H1 (cell line): ENCODE measurements around the gene SLC7A6OS. TPM values are rescaled to one million over a fixed set of nuclear protein-coding genes. Genes with fewer than 3 reads are reported as not detected.

ENCODE experiments used
- CHD2 ChIP-seq: IDR thresholded peaks from 2 replicates; pipeline ENCODE4 v1.6.1; 2012; ENCODE audit warnings: low read length, improper control_type of control experiment
- CREB1 ChIP-seq: IDR thresholded peaks from 2 replicates; pipeline ENCODE4 v1.6.1; 2012; ENCODE audit warnings: inconsistent platforms
- SAP30 ChIP-seq: fragments of 300-600 bp; sonication (generic); IDR thresholded peaks from 2 replicates; pipeline ENCODE4 v1.7.1; 2012; ENCODE audit warnings: low read length, moderate library complexity, mild to moderate bottlenecking, inconsistent platforms; ENCODE audit not compliant: insufficient read depth, insufficient replicate concordance
- SRF ChIP-seq: IDR thresholded peaks from 2 replicates; pipeline ENCODE4 v1.6.1; 2011; ENCODE audit warnings: mild to moderate bottlenecking, low read depth, low read length, moderate library complexity
- polyA plus RNA-seq, 7 experiments: library from polyadenylated mRNA; depleted of rRNA in 3 of 7; stranded (reverse) in 5 of 7; unstranded in 2 of 7; fragments of >200 nt in 5 of 7; fragments of 200-250 nt in 2 of 7; gene quantifications; 1 replicate in 5 of 7; 2 replicates in 1 of 7; 4 replicates in 1 of 7; pipeline versions ENCODE4 v1.2.1 to v1.2.3, GENCODE V29; 2011 to 2013; ENCODE audit warnings: missing spikeins in 2 of 7, mixed read lengths in 2 of 7
- total RNA-seq: library from RNA; stranded (reverse); fragmentation: NEBNext Ultra II Directional; extraction: Animal tissue kit (Norgen Biotek cat#: 25700); gene quantifications from 2 replicates; pipeline ENCODE4 v1.2.1, GENCODE V29; 2021

SLC7A6OS gene
- total and polyA plus RNA-seq, 2 of the 8 experiments (the other 6 are each of a cell fraction or from before 2014, with no cell fraction given): 7.3 to 21.3 TPM

GRCh38 chr16:68306633-68307032 lies 4.1 kb downstream of the SLC7A6OS start (continued):
- no peak for TF ChIP-seq SAP30
- TF ChIP-seq CHD2: no peak
- TF ChIP-seq SRF: no peak
- no peak for TF ChIP-seq CREB1
